H1 (cell line): ENCODE results near the gene ZNF488. TPM values are rescaled to one million over a fixed set of nuclear protein-coding genes. Genes with fewer than 3 reads are reported as not detected.

Experiments used
- CHD7 ChIP-seq: fragments of 300-600 bp; sonication (generic); IDR thresholded peaks from 2 replicates; pipeline ENCODE4 v1.7.1; 2012; ENCODE audit warnings: low read length, moderate library complexity, mild to moderate bottlenecking, inconsistent platforms; ENCODE audit not compliant: insufficient replicate concordance
- CREB1 ChIP-seq: IDR thresholded peaks from 2 replicates; pipeline ENCODE4 v1.6.1; 2012; ENCODE audit warnings: inconsistent platforms
- MAFK ChIP-seq: IDR thresholded peaks from 2 replicates; pipeline ENCODE4 v1.6.1; 2012; ENCODE audit warnings: low read depth, mild to moderate bottlenecking, improper control_type of control experiment, low read length
- SAP30 ChIP-seq: fragments of 300-600 bp; sonication (generic); IDR thresholded peaks from 2 replicates; pipeline ENCODE4 v1.7.1; 2012; ENCODE audit warnings: low read length, moderate library complexity, mild to moderate bottlenecking, inconsistent platforms; ENCODE audit not compliant: insufficient read depth, insufficient replicate concordance
- USF2 ChIP-seq: IDR thresholded peaks from 2 replicates; pipeline ENCODE4 v1.6.1; 2011; ENCODE audit warnings: low read length, improper control_type of control experiment
- polyA plus RNA-seq, 7 experiments: library from polyadenylated mRNA; depleted of rRNA in 3 of 7; stranded (reverse) in 5 of 7; unstranded in 2 of 7; fragments of >200 nt in 5 of 7; fragments of 200-250 nt in 2 of 7; gene quantifications; 1 replicate in 5 of 7; 2 replicates in 1 of 7; 4 replicates in 1 of 7; pipeline versions ENCODE4 v1.2.1 to v1.2.3, GENCODE V29; 2011 to 2013; ENCODE audit warnings: missing spikeins in 2 of 7, mixed read lengths in 2 of 7
- total RNA-seq: library from RNA; stranded (reverse); fragmentation: NEBNext Ultra II Directional; extraction: Animal tissue kit (Norgen Biotek cat#: 25700); gene quantifications from 2 replicates; pipeline ENCODE4 v1.2.1, GENCODE V29; 2021
- TF ChIP-seq, protein P1 (sequence below), 3 experiments: IDR thresholded peaks; 1 replicate in 2 of 3; 2 replicates in 1 of 3; pipeline versions ENCODE4 v1.5.1 to v1.6.1; 2011; ENCODE audit warnings: low read length in 3 of 3, mild to moderate bottlenecking in 3 of 3, inconsistent platforms in 2 of 3, low read depth in 1 of 3, moderate library complexity in 1 of 3; ENCODE audit not compliant: insufficient read depth in 1 of 3; ENCODE audit errors: control extremely low read depth in 1 of 3

ZNF488 gene
- total and polyA plus RNA-seq, 2 of the 8 experiments (the other 6 are each of a cell fraction or from before 2014, with no cell fraction given), result 7.9 to 11.4 TPM

GRCh38 chr10:47356708-47357107 lies 27.4 kb downstream of the ZNF488 start (continued):
- TF ChIP-seq CHD7 (no peak), USF2 (no peak), CREB1 (no peak), SAP30 (no peak), MAFK (no peak)
- TF ChIP-seq, protein P1, sequence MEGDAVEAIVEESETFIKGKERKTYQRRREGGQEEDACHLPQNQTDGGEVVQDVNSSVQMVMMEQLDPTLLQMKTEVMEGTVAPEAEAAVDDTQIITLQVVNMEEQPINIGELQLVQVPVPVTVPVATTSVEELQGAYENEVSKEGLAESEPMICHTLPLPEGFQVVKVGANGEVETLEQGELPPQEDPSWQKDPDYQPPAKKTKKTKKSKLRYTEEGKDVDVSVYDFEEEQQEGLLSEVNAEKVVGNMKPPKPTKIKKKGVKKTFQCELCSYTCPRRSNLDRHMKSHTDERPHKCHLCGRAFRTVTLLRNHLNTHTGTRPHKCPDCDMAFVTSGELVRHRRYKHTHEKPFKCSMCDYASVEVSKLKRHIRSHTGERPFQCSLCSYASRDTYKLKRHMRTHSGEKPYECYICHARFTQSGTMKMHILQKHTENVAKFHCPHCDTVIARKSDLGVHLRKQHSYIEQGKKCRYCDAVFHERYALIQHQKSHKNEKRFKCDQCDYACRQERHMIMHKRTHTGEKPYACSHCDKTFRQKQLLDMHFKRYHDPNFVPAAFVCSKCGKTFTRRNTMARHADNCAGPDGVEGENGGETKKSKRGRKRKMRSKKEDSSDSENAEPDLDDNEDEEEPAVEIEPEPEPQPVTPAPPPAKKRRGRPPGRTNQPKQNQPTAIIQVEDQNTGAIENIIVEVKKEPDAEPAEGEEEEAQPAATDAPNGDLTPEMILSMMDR (IDR thresholded peaks at IDR 0.05; ENCODE audit: control extremely low read depth in 1 of 3, insufficient read depth in 1 of 3, low read depth in 1 of 3, low read length in 3 of 3), result no peak
